GM19438 (cell line): ENCODE results near the gene C8B.

Experiments
- ATAC-seq: cut with Tn5 transposase; IDR thresholded peaks from one replicate; pipeline ENCODE4 v1.9.1; 2021; ENCODE audit warnings: low read depth; ENCODE audit not compliant: unreplicated experiment

C8B gene

DNA sequence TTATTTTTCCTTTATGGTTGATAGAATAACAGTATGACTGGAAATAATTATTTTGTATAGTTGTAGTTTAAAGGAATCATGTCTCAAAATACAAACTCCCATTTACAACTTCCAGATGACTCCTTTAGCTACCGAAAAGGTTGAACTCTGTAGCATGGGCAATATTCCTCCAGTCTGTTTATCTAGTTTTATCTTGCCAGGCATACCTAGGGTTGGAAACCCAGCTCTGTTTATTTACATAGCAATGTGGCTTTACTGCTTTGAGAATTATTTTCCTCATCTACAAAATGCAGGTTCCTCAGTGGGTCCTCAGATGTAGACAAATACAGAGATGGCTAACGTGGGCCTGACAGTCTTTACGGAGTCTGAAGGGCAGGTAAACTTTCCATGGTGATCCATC is 60.1 kb downstream of the C8B start:
- ATAC-seq: no peak

- no peak for ATAC-seq
These were observed 61.0 kb downstream of the C8B start for GRCh38 chr1:56904663-56905397.

- ATAC-seq: no peak
These were observed 62.0 kb downstream of the C8B start for GRCh38 chr1:56903778-56904177.

GRCh38 chr1:56901716-56902115 is 64.1 kb downstream of the C8B start:
- ATAC-seq: no peak

DNA sequence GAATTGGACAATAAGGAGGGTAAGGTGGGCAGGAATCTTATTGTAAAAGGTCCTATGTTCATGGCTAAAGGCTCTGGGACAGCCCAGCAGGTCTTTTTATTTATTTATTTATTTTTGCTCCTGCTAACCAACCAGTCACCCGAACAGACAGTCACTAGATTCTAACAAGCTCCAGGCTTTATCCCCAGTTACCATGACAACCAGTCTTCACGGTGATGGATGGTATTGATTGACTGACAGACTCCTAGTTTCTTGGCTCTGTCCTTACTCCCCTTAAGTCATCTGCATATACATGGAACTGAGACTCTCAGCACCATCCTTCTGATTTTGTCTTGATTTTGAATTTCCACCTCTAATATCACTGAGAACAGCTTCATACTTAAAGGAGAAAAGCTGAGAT is 66.9 kb downstream of the C8B start:
- no peak for ATAC-seq

- no peak for ATAC-seq
These were observed 67.8 kb downstream of the C8B start for GRCh38 chr1:56898005-56898373.

GRCh38 chr1:56897150-56898004 is 68.4 kb downstream of the C8B start:
- no peak for ATAC-seq

GRCh38 chr1:56894014-56894413 is 71.8 kb downstream of the C8B start:
- ATAC-seq: no peak

DNA sequence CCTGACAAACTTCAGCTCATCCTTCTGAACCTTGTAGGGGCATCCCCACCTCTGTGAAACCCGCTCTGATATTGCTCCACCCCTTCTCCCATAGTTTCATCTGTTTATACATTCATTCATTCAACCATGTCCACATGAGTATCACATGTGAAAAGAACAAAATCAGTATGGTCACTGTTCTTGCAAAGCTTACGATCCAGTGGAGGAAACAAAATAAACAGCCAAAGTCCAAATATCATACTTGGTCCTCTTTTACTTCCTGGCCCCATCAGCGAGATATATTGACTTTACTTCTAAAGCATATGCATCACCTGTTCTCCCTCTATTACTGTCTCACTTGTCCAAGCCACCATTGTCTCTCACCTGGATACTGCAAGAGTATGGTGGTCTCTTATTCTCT is 75.6 kb downstream of the C8B start:
- ATAC-seq: no peak

DNA sequence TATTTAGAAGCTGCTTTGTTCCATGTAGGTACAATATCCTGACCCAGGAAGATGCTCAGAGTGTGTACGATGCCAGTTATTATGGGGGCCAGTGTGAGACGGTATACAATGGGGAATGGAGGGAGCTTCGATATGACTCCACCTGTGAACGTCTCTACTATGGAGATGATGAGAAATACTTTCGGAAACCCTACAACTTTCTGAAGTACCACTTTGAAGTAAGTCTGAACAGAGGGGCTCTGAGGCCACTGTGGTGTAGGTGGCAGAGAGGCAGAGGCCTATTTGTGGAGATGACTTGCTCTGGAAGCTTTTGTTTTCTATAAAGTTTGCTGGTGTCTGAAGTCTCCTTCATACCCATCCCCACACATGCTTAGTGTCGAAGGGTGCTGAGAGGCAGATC is 84.4 kb downstream of the C8B start:
- ATAC-seq: no peak

DNA sequence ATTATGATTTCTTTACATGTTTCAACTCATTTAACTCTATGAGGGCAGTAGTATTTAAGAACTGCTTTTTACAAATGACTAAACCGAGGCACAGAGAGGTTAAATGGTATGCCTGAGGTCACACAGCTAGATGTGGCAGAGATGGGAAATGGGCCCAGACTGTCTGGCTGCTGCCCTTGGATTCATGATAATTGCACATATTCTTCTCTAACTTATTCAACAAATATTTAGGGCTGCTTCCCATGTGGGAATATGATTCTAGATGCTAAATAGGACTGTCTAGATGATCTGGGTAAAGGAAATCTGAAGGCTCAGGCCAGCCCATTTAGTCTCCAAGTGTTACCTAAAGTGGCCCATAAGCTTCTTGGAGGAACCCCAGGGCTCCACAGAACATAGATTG is 85.0 kb downstream of the C8B start:
- no peak for ATAC-seq
